IPS-15b (cell line): ENCODE data around the gene GBX1.

Experiments
- H3K27me3 ChIP-seq: one replicate; pipeline ENCODE4 v1.6.1; 2013; ENCODE audit warnings: low read length; ENCODE audit not compliant: control insufficient read depth, insufficient read depth
- H3K36me3 ChIP-seq: one replicate; pipeline ENCODE4 v1.6.1; 2013; ENCODE audit warnings: low read length; ENCODE audit not compliant: control insufficient read depth, insufficient read depth
- H3K4me1 ChIP-seq: one replicate; pipeline ENCODE4 v1.6.1; 2013; ENCODE audit warnings: mild to moderate bottlenecking, low read length; ENCODE audit not compliant: control insufficient read depth, insufficient read depth
- H3K4me3 ChIP-seq: one replicate; pipeline ENCODE4 v1.5.1; 2013; ENCODE audit warnings: low read depth, low read length
- H3K9ac ChIP-seq: one replicate; pipeline ENCODE4 v1.6.1; 2013; ENCODE audit warnings: low read depth, mild to moderate bottlenecking, low read length
- H3K9me3 ChIP-seq: one replicate; pipeline ENCODE4 v1.6.1; 2013; ENCODE audit warnings: mild to moderate bottlenecking, low read length; ENCODE audit not compliant: control insufficient read depth, insufficient read depth

The GBX1 gene

DNA sequence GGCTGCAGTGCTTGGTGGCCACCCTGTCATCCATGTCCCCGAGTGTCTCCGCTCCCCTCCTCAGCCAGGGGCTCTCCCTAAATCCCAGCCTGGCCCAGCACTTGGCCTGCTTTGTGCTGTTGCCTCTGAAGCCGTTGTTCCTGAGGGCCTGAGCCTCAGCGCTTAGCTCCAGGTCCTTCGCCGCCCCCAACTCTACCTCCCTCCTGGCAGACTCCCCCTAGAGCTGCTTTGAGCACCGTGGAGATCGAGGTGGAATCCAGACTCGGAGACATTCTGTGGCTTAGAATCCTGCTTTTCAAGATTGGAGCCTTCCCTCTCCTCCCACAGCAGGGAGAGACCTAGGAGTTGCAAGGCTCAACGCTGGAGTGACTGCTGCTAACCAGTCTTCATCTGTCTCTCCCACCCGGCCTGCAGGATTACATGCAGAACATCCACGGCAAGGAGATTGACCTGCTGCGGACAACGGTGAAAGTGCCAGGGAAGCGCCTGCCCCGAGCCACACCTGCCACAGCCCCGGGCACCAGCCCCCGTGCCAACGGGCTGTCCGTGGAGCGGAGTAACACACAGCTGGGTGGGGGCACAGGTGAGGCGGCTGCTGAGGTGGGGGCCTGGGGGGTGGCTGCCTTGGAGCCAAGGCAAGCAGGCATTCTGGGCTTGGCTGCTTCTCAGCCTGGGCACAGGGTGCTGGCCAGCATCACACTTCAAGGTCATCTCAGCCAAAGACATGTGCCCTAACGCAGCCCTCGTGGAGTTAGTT, 33.3 kb downstream of the GBX1 start:
- Histone ChIP-seq H3K9ac (no peak overlapping the region), H3K27me3 (peaks cover 8% of the 10 kb centered on the region), H3K4me1 (peaks cover 3% of the 10 kb centered on the region), H3K4me3 (no peak overlapping the region), H3K9me3 (no peaks in the 10 kb centered on the region), H3K36me3 (peaks cover 9% of the 10 kb centered on the region)

DNA sequence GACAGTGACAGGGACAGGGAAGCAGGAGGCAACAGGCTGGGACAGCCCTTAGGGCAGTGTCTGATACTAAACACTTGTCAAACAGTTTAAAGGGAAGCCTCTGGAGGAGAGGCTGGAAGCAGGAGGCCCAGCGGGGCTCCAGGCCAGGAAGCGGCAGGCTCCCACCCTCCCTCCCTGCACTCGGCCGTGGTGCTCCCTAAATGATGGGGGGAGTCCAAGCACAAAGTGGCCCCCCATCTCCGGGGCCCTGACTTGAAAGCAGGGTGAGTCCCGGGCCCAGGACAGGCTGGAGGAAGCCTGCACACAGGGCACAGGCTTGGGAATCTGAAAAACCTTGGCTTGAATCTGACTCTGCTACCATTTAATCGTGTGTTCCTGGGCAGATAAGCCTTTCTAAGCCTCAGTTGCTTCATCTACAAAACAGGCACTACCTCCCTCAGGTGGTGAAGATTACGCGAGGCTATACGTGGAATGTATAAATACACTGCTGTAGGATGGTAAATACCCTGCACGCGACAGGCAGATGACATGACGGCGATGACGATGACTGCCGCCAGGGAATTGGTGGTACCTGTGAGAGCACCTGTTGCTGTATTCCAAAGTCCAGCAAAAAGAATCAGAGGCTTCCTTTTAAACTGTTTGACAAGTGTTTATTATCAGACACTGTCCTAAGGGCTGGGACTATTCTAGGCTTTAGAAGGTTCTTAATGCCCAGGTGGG, 34.1 kb downstream of the GBX1 start:
- H3K27me3 ChIP-seq = peaks cover 2% of the 10 kb centered on the region
- H3K4me1 ChIP-seq = no peaks in the 10 kb centered on the region
- H3K4me3 ChIP-seq = no peak overlapping the region
- peaks cover 14% of the 10 kb centered on the region for H3K36me3 ChIP-seq
- no peaks in the 10 kb centered on the region for H3K9me3 ChIP-seq
- H3K9ac ChIP-seq = no peak overlapping the region

DNA sequence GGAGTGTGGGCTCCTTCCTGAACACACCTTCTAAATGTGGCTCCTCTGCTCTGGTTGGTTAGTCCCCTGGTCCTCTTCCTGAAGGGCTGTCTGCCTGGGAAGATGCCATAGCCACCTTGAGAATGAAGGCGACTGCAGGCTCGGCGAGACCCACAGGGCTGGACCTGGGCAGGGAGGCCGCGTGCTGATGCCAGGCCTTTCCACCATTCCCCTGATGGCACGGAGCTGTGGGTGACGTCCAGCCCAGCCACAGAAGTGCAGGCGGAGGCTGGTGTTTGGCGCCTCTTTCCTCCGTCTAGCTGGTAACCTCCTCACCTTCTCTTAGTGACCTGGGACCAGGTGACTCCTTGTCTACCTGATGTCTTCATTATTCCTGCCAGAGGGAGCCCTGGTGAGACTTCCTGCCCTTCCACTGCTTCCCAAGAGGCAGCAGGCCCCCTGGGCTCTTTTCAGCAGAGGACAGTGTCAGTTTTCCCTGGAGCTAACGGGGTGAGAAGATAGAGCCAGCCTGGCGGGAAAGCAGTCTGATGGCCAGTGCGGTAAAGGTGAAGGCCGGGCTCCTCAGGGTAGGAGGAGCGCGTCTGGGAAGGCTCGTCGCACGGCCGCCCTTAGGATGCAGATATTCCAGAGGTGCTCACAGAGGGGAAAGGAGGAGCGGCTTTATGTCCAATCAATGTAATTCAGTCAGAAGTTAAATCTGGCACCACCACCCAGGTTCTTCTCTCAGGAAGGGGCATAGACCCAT, 34.9 kb downstream of the GBX1 start:
- Histone ChIP-seq H3K4me1 (no peaks in the 10 kb centered on the region), H3K4me3 (no peak overlapping the region), H3K9me3 (no peaks in the 10 kb centered on the region), H3K27me3 (peaks cover 2% of the 10 kb centered on the region), H3K9ac (no peak overlapping the region), H3K36me3 (peaks cover 14% of the 10 kb centered on the region)

DNA sequence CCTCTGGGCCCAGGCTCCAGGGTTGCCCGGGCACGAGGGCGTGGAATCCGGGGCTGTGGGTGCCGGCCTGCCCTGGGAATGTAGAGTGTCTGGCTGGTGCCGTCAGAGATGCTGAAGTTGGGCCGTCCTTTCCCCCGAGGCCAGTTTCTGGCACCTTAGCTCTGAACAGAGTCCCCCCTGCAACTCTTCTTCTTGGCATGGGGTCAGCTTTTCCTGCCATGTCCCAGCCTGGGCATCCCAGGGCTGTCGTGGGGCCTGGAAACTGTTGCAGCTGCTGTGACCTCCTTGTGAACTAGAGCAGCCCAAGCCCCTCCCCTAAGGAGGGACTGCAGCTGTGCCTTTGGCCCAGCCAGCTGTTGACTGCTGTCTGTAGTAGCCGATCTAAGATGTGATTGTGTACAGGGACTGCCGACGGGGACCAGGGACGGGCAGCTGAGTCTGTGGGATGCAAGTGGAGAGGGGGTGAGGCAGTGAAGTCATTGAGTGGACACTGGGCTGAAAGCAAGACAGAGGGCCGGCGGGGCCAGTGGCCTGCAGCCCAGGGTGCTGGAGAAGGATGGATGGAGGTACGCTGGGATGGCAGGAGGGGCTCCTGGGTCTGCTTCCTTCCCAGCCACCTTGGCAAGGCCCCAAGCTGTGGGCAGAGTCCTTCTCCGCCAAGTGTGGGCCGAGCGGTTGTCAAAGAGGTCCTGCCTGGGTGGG, 35.8 kb downstream of the GBX1 start:
- Histone ChIP-seq H3K9me3 (no peaks in the 10 kb centered on the region), H3K36me3 (peaks cover 14% of the 10 kb centered on the region), H3K27me3 (peaks cover 9% of the 10 kb centered on the region), H3K9ac (no peak overlapping the region), H3K4me1 (peaks cover 2% of the 10 kb centered on the region), H3K4me3 (no peak overlapping the region)

DNA sequence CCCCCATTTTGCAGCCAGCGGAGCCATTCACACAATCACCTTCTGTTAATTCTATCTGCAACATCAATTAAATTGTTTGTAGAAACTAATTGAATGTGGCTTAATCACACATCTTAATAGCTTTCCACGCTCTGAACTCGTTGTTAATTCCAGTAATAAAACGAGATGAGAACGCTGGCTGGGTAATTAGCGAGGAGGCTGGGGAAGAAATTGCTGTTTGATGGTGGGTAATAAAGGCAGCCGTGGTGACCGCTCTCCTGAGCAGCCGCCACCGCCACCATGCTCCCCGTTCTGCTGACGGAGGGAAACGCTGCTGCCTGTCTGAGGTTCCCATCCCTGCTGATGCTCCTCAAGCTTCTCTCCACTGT, 36.3 kb downstream of the GBX1 start:
- Histone ChIP-seq H3K9me3 (no peaks in the 10 kb centered on the region), H3K4me1 (peaks cover 5% of the 10 kb centered on the region), H3K4me3 (no peak overlapping the region), H3K36me3 (peaks cover 14% of the 10 kb centered on the region), H3K9ac (no peak overlapping the region), H3K27me3 (peaks cover 11% of the 10 kb centered on the region)

DNA sequence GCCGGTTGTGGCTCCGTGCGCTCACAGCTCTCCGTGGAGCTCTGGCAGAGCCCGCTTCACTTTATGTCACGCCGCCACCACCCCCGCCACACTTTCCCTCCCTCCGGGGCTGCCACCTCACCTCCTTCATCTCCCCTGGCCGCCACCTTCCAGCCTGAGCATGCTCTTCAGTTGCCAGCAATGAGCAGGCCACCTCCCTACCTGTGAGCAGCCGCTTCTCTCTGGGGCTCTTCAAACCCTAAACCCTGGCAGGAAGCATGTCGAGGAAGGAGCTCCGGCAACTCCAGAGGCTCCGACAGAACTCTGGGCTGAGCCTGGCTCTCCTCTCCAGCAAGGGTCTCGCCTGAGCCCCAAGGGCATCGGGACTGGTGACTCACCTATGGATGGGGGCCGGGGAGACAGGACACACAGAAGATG, 36.7 kb downstream of the GBX1 start:
- peaks cover 14% of the 10 kb centered on the region for H3K36me3 ChIP-seq
- H3K27me3 ChIP-seq = peaks cover 11% of the 10 kb centered on the region
- H3K9ac ChIP-seq = no peak overlapping the region
- no peak overlapping the region for H3K4me3 ChIP-seq
- H3K9me3 ChIP-seq = no peaks in the 10 kb centered on the region
- peaks cover 5% of the 10 kb centered on the region for H3K4me1 ChIP-seq

DNA sequence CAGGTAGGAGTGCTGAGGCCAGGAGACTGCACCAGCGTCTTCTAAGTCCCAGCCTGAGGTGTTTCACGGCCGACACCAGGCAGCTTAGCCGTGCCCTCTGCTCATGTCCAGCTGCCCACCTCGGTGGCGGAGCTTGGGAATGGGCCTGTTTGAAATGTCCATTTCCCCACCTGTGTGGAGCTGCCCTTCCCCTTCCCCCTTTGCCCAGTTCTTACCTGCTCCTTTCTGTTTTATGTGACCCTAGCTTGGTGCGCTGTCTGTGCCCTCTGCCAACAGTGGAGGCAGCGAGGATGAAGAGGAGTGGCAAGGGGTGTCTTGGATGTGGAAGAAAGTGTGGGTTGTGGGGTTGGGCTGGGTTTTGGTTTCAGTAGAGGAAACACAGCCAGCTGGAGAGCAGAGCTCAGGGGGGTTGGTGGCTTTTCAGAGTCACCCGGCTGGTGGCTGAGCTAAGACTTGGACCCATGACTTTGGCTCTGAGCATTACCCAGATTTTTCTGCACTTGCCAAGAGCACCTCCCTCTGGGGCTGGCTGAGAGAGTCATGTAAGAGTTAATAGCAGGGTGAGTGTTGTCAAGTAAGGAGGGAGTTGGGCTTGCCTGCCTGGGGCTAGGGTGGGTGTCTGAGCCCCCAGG, 37.4 kb downstream of the GBX1 start:
- H3K27me3 ChIP-seq = peaks cover 13% of the 10 kb centered on the region
- peaks cover 5% of the 10 kb centered on the region for H3K4me1 ChIP-seq
- H3K4me3 ChIP-seq = no peak overlapping the region
- no peaks in the 10 kb centered on the region for H3K9me3 ChIP-seq
- no peak overlapping the region for H3K9ac ChIP-seq
- H3K36me3 ChIP-seq = peaks cover 14% of the 10 kb centered on the region

DNA sequence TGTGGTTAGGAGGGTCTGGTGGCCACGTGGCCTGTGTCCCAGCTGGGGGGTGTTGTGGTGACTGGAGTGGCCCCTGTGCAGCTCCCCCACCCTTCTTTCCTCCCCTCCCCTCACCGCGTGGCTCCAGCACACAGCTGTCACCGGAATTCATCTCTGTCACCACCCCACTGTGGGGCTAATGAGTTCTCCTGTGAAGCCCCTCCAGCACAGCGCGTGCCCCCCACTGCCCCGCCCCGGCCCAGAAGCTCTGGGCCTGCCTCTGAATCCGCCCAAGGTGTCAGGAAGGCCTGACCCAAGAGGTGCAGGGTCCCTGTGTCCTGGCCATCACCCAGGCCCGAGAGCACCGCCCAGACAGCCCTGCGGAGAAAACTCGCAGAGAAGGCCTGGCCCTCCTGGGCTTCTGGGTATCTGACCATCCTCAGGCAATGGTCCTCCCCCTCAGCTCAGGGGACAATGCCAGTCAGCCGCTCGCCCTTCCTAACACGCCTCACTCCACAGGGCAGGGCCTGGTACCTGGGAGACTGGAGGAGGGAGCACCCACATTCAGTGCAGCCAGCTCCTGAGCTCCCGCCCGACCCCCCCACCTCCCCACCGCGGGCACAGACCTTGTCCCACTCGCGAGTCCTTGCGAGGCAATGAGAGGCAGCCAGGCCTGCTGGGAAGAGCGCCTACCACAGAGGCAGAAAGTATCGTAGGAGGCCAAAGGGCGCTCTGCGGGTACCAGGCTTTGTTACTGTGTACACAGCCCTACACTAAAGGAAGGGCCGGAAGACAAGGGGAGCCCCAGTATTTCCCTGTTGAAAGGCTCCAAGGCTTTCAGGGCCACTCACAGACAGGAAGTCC, 38.2 kb downstream of the GBX1 start:
- Histone ChIP-seq H3K36me3 (peaks cover 14% of the 10 kb centered on the region), H3K9me3 (no peaks in the 10 kb centered on the region), H3K27me3 (peaks cover 20% of the 10 kb centered on the region), H3K4me1 (peaks cover 5% of the 10 kb centered on the region), H3K9ac (no peak overlapping the region), H3K4me3 (no peak overlapping the region)

DNA sequence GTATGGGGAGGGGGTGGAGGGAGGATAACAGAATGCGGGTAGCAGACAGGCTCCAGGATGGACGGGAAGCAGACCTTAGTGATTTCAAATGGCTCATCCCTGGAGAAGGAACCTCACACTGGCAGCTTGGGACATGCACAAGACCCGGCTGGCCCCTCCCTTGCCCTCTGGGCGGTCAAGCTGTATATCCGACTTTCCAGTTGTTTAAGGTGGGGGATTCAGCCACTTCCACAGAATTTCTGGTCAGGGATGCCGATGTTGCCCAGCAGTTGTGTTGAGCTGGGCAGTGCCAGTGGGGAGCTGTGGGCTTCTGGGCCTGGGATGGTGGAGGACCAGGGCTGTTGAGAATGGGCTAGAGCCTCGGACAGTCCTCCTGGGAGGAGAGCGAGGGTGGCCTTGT, 38.8 kb downstream of the GBX1 start:
- H3K4me1 ChIP-seq = peaks cover 5% of the 10 kb centered on the region
- peaks cover 14% of the 10 kb centered on the region for H3K36me3 ChIP-seq
- no peaks in the 10 kb centered on the region for H3K9me3 ChIP-seq
- H3K4me3 ChIP-seq = no peak overlapping the region
- no peak overlapping the region for H3K9ac ChIP-seq
- peaks cover 24% of the 10 kb centered on the region for H3K27me3 ChIP-seq

DNA sequence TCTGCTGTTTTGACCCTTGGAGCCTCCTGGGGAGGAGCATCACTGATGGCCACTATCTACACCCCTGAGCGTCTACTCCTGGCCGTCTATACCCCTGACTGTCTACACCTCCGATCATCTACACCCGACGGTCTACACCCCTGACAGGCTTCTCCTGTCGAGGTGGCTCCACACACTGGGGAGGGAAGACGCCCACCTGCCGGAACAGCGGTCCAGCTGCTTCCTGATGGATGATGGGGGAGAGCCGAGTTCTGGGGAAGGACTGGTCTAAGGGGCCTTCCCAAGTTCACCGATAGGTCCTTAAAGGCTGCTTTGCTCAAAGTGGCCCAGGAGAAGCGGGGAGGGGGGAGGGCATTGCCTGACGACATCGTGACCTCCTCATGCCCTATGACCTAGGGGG, 39.4 kb downstream of the GBX1 start:
- Histone ChIP-seq H3K4me1 (peaks cover 5% of the 10 kb centered on the region), H3K36me3 (peaks cover 14% of the 10 kb centered on the region), H3K27me3 (peaks cover 24% of the 10 kb centered on the region), H3K4me3 (no peak overlapping the region), H3K9me3 (no peaks in the 10 kb centered on the region), H3K9ac (no peak overlapping the region)
